GM18858 (cell line): Measurements from ENCODE around the gene COL6A1.

Experiments
- ATAC-seq: cut with Tn5 transposase; IDR thresholded peaks from one replicate; pipeline ENCODE4 v1.9.1; 2021; ENCODE audit not compliant: unreplicated experiment

The COL6A1 gene, protein sequence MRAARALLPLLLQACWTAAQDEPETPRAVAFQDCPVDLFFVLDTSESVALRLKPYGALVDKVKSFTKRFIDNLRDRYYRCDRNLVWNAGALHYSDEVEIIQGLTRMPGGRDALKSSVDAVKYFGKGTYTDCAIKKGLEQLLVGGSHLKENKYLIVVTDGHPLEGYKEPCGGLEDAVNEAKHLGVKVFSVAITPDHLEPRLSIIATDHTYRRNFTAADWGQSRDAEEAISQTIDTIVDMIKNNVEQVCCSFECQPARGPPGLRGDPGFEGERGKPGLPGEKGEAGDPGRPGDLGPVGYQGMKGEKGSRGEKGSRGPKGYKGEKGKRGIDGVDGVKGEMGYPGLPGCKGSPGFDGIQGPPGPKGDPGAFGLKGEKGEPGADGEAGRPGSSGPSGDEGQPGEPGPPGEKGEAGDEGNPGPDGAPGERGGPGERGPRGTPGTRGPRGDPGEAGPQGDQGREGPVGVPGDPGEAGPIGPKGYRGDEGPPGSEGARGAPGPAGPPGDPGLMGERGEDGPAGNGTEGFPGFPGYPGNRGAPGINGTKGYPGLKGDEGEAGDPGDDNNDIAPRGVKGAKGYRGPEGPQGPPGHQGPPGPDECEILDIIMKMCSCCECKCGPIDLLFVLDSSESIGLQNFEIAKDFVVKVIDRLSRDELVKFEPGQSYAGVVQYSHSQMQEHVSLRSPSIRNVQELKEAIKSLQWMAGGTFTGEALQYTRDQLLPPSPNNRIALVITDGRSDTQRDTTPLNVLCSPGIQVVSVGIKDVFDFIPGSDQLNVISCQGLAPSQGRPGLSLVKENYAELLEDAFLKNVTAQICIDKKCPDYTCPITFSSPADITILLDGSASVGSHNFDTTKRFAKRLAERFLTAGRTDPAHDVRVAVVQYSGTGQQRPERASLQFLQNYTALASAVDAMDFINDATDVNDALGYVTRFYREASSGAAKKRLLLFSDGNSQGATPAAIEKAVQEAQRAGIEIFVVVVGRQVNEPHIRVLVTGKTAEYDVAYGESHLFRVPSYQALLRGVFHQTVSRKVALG

DNA sequence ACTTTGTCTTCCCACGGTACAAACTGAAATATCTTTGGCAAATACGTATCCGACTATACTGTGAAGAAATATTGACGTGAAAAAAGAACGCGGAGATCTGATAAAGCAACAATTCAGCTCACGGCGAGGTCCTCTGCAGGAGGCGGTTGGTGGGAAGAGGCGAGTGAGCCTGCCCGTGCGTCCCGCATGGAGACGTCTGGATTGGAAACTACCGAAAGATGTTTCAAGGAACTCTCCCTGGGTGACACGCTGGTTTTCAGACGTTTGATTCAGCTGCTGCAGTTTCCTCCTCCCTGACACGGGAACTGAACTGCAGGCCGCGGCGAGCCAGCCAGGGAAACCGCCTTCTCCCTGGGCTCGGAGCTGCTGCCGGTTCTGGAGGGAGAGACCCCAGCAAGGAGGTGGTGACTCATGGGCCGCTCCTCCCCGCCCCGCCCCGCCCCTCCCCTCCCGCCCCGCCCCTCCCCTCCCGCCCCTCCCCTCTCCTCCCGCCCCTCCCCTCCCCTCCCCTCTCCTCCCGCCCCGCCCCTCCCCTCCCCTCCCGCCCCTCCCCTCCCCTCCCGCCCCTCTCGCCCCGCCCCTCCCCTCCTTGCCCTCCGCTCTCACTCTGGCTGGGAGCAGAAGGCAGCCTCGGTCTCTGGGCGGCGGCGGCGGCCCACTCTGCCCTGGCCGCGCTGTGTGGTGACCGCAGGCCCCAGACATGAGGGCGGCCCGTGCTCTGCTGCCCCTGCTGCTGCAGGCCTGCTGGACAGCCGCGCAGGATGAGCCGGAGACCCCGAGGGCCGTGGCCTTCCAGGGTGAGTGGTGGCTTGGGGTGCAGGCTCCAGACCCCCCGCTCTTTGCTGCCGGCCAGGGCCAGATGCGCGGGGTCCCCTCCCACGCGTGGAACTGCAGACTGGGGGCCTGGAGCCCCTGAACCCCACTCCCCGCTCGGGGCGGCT, at the start of gene COL6A1:
Gene COL6A1 (plus strand): TSS at position 620 of the 941 bp plus-strand sequence. CDS start 81 bp downstream, at position 701.
- no peak for ATAC-seq

DNA sequence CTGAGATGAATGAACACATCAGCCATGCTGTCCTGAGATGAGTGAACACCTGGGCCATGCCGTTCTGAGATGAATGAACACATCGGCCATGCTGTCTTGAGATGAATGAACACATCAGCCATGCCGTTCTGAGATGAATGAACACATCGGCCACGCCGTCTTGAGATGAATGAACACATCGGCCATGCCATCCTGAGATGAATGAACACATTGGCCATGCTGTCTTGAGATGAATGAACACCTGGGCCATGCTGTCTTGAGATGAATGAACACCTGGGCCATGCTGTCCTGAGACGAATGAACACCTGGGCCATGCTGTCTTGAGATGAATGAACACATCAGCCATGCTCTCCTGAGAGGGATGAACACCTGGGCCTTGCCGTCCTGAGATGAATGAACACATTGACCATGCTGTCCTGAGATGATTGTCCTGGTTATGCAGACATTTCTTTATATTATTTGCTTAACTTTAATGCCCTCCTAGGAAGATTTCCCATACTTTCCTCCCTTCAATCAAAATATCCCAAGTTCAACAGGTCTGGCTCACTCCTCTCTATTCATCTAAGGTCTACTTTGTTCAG, 48.6 kb upstream of the COL6A1 start:
- ATAC-seq, result no peak

DNA sequence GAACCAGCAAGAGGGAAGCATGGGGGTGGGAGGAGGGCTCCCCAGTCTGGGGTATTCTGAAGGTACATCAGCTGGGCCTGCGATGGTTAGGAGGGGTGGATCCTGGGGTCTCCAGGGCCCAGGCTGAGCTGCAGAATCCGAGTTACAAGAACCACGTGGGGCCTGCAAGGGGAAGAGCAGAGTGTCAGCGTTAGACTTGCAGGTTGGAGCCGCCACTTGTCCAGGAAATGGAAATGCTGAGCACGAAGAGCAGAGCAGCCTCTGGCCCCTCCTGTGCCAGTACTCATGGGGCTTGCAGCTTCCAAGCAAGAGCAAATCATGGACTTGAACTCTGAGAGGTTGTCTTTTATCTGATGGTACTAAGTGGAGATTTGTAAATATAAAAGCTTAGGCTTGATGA, 47.5 kb upstream of the COL6A1 start:
- ATAC-seq, result no peak

DNA sequence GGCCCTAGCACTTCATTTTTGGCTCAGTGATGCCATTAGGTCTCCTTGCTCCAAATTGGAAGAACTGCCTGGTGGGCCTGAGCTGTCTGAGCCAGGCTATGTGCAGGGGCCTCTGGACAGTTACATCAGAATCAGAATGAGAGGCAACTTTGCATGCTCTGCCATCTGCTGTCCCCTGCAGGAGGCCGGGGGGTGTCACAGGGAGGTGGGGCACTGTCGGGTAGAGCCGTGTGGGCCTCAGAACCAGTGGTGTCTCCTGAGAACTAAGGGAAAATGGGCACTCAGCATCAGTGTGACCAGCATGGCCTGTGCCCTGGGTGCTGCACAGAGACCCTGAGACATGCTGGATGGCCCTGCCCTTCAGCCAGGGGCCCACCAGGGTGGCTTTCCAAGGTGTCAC, 47.0 kb upstream of the COL6A1 start:
- ATAC-seq, result no peak

DNA sequence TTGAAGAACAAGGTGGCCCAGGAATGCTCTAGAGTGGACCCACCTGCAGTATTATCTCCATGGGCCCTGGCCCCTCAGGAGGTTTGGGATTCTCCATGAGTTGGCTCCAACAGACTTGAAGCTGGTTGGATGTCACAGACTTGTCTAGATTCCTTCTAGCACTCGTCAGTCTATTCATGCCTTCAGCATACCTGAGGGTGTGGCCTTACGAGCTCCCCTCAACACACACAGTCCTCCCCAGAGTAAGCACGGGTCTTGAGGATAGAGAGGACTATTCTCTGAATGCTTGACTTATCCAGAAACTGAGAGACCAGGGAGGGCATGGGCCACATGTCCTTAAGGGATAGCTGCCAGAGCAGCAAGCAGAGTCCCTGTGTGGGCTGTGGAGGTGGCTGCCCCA, 45.9 kb upstream of the COL6A1 start:
- no peak for ATAC-seq

DNA sequence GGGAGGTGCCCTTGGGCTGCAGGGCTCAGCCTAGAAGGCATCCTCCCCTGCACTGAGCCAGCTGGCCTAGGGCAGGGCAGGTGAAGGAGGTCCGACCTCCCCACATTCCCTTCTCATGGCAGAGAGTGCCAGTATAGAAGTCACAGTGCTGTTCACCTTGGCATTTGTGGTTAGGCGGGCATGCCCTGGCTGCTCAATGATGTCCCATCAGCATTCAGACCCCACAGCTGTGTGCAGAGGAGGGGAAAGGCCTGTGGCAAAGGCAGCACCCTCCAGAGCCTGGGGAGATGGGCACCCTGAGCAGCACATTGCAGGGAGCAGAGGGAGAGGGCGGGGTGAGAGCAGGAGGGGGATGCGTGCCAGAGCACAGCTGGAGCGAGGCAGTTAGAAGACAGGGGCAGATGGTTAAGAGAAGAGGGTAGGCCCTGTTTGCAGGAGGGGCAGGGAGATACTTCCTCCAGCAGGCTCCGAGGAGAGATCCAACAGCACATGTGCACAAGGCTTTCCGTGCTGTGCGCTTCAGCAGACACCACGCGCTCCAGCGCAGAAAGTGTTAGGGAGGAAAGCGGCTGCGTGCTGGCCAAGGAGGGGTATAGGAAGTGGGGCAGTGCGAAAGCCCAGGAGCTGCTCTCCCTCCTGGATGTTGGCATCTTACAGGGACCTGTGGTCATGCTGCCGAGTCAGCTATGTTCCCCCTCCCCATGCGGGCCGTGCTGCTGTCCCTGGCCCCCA, 43.7 kb upstream of the COL6A1 start:
- no peak for ATAC-seq

DNA sequence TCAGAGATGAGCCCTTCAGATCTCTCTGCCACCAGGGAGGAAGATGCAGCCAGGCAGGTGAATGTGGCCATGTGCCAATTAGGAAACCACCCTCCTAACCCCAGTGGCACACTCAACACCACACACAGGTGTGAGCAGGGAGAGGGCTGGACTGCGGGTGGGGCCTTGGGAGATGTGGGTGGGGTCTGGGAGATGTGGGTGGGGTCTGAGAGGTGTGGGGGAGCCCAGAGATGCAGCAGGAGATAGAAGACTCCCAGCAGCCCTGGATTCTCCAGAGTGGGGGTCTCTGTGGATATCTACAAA, 43.2 kb upstream of the COL6A1 start:
- no peak for ATAC-seq

DNA sequence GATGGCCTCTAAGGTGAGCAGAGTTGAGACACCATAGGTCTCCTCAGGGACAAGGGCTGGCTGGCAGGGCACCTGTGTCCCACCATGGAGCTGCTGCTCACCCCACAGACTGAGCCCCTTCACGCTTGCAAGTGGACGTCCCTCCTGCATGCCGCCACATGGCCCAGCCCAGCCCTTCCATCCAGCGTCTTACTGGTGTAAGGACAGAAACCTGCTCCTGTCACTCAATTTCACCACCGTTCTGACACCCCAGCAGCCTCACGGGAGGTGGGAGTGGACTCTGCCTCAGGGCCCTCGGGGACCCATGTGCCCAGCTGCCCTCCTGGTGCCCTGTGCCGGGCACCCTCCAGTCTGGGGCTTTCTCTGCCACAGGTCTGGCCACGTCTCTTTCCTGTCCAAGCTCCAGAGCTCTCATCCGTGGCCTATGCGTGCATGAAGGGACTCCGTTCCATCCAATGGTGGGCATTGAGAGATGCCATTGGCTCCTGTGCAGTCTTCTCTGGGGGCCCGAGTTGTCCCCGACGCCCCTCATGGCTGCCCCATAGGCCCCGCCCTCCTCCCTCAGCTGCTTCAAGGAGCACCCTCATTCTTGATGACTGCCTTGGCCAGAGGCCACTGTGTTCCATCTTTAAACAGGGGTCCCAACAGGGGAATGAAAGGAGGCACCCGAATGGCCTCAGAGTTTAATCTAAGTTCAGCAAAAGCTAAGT, 42.6 kb upstream of the COL6A1 start:
- ATAC-seq, result no peak

DNA sequence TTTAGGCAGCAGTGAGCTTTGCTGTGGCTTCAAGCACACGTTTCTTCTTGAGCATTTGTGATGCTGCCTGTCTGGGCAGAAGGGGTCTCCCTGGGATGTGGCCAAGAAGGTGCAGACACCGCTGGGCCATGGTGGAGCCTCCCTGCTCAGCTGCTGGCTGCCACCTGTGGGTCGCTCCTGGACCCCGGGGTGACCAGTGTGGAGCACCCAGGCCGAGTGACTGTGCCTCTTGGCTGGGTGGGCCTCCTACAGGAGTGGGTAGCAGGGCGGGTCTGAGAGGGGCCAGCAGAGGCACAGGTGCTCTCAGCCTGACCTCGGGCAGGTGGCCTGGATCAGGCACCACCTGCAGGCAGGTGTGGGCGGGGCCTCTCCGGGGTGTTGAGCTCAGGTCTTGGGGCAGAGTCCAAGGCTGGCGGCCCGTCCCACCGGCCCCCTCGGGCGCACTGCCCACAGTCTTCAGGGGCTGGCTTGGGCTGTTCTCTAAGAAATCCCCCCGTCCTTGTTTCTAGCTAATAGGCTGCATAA, 42.0 kb upstream of the COL6A1 start:
- ATAC-seq, result no peak

DNA sequence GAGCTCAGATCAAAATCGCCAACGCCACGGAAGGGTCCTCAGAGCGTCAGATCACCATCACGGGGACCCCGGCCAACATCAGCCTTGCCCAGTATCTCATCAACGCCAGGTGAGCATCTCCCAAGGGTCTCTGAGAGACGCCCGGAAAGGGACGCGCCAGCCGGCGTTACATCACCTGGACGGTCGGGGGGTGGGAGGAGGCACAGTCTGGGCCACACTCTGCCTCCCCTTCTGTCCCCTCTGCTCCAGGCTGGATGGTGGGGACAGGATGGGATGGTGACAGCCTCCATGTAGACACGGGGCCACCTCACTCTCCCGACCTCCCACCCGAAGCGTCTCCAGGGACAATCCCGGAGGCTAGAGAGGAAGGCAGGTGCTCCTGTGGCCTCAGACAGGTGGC, 41.5 kb upstream of the COL6A1 start:
- ATAC-seq, result no peak

DNA sequence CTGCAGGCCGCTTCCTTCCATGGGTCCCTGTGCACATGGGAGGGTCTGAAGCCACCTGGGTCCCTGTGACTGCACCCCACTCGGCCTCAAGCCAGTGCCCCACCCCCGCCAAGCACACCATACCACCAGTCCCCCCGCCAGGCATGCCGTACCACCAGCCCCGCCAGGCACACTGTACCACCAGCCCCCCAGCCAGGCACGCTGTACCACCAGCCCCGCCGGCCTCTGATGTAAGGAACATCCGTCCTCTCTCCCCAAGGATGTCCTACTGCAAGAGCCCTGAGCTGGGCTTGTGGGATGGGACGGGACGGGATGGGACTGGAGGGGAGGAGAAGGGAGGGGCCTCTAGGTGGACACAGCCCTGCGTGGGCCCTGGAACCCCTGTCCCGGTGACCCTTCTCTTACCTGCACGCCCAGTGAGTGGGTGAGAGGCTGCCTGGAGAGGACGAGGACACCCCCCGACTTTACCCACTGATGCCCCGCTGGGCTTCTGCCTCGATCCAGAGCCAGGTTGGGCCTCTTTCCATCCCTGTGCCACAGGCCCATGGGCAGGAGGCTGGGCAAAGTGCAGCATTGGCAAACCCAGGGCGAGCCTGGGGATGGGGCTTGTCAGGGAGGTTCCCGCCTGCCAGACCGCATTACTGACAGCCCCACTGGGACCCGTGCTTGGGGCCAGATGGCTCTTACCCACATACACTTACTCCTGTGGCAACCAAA, 40.8 kb upstream of the COL6A1 start:
- ATAC-seq, result no peak

DNA sequence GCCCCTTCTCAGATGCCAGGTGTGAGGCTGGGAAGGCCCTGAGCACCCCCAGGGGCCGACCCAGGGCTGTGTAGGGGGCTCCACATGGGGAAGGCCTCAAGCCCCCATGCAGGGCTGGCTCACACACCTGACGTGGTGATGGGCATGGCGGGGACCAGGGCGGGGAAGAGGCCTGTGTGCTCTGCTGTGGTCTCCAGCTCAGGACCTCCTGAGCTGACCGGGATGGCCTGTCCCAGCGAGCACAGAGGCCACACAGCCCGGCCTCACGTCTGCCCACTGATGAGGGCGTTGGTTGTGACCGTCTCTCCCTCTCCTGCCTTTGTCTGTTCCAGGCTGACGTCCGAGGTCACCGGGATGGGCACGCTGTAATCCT, 40.2 kb upstream of the COL6A1 start:
- no peak for ATAC-seq

DNA sequence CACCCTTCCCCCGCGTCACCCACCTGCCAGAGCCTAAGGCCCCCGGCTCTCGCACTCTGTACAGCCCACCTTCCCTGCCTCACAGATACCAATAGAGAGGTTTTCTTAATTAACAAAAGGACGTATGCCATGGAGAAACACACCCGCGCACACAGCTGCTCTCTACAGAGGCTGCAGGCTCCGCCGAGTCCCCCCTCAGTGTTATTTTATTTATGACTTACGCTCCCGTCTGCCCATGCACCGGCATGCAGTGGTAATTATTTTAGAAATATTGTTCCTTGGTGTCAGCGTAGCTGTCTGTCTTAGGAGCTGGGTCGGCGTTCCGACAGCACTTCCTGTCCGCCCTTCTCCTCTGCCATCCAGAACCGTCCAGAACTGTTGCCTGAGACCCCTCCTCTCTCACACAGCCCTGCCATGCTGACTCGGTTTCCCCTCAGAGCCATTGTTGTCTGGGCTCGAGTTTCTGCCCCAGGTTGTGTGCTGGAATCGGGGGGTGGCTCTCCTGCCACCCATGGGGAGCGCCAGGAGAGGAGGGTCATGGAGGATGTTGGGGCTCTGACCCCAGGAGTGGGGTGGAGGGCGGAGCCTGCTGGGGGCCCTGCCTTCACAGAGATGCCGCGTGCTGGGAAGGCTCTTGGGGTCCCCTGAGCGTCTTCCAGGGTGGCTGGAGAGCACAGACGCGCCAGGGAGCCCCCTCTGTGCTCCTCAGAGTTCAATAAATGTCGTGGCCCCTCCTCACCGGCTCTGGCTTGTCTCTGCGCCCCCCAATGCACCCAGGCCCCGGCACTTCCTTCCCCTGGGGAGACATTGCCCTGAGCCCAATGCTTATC, 39.6 kb upstream of the COL6A1 start:
- ATAC-seq, result no peak

DNA sequence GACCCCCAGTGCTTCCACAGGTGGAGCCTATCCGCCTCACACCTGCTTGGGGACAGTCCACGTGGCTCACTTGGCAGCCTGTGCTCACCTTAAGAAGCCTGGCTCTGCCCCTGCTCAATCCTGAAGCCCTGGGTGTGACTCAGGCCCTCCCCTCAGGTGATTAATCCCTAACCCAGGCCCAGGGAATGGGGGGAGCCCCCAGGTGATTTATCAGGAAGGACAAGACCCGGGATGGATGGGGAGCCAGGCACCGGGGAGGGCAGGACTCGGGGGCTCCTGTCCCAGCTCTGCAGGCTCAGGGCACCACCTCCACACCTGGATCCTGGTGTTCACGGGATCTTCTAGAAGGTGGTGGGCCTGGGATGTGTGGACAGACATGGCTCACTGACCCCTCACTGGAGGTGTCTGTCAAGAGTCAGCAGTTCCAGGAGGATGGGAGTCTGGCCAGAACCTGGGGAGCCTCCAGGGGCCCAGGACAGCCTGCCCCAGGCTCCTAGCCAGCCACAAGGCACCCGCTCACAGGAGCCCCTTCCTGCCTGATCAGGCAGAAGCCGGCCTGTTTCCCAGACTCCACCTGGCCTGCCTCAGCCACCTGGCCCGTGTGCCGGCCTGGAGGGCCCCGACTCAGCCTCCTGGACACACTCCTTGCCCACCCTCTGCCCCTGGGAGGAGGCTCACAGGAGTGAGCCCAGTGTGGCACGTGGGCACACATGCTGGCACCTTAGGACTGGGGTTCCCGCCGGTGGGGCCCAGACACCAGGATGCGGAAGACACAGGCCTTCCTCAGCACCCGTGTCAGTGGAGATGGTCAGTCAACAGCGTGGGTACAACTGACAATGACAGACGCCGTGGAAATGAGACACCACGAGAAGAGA, 38.6 kb upstream of the COL6A1 start:
- ATAC-seq, result no peak

DNA sequence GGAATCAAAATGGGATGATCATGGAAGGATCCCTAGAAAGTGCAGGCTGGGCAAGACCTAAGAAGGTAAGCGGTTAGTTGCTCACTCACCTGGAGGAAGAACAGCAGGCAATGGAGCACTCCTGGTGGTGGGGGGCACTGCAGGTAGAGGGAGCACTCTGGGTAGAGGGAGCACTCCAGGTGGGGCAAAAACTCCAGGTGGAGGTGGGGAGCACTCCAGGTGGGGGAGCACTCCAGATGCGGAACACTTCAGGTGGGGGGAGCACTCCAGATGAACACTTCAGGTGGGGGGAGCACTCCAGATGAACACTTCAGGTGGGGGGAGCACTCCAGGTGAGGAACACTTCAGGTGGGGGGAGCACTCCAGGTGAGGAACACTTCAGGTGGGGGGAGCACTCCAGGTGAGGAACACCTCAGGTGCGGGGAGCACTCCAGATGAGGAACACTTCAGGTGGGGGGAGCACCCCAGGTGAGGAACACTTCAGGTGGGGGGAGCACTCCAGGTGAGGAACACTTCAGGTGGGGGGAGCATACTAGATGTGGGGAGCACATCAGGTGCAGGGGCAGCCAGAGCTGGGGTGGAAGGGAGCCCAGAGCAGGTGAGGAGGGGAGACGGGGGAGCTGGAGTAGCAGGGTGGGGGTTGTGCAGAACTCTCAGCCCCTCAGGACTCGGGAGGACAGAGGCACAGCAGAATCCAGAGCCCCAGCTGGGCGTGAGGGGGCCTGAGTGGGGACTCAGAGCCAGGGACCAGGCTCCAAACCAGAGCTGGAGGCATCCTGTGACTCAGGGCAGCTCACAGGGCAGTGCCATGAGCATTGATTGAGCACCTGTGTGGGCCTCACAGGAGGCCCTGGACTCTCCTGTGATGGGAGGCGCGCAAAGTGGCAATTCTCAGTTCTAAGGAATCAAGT, 37.7 kb upstream of the COL6A1 start:
- no peak for ATAC-seq

DNA sequence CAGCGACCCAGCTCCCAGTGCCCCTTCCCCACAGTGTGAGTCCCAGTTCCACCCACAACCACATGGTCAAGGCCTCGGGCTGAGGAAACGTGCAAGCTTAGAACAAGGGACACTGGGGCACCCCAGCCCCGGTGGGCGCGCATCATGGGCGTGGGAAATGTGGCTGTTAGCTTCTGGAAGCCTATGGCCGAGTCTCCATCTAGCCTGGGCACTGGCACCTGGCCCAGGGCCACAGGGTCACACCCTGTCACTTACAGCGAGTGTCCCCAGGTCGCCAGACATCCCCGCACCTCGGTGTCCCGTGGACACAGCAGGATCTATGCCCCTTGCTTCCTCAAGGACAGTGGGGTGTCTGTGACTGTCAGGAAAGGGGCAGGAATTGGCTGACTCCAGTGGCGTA, 37.0 kb upstream of the COL6A1 start:
- ATAC-seq, result no peak
